ENCODE results near the gene NUDT14. TPM values are rescaled to one million over a fixed set of nuclear protein-coding genes. Genes with fewer than 3 reads are reported as not detected.

The NUDT14 gene
- total RNA-seq, 1 experiment from 2014 or later: 26.1 TPM

DNA sequence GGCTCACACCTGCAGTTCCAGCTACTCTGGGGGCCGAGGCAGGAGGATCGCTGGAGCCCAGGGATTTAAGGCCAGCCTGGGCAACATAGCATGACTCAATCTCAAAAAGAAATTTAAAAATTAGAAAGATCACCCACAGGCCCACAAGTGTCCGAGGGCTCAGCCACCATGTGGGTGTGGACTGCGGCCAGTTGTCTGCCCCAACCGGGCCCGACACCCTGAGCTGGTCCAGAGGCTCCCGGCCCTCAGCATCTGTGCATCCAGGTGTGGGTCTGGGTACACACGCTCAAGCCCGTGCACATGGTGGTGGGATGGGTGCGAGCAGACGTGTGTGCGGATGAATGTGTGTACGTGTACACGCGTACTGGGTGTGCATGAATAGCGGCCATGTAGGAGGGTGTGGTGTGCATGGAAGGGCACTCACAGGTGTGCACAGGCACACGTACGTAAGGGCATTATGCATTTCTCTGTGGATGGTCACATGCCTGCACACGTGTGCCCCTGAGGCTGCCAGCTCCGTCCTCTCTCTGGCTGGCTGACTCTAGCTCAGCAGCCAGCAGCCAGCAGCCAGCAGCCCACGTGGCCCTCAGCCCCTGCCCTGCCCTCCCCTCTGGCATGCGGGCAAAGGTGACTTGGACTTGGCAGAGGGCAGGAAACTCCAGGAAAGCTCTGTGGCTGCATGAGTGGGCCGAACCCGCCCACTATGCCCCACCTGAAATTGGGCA, 23.3 kb upstream of the NUDT14 start:
- H3K27me3 Mint-ChIP-seq (ENCODE audit: insufficient read depth, unreplicated experiment): peaks cover 16% of the 10 kb centered on the region
- H3K4me3 Mint-ChIP-seq (ENCODE audit: unreplicated experiment): no peak overlapping the region
- no peak overlapping the region for H3K27ac Mint-ChIP-seq (ENCODE audit: low read depth, unreplicated experiment)
- CTCF ChIA-PET: interaction anchor here (0.6 to 4.0 kb wide), 11 partner anchors 10 to 287 kb away, joined by 3 to 12 read pairs (median 3); no protein-coding TSS in a partner anchor
- TF ChIP-seq, protein P1, sequence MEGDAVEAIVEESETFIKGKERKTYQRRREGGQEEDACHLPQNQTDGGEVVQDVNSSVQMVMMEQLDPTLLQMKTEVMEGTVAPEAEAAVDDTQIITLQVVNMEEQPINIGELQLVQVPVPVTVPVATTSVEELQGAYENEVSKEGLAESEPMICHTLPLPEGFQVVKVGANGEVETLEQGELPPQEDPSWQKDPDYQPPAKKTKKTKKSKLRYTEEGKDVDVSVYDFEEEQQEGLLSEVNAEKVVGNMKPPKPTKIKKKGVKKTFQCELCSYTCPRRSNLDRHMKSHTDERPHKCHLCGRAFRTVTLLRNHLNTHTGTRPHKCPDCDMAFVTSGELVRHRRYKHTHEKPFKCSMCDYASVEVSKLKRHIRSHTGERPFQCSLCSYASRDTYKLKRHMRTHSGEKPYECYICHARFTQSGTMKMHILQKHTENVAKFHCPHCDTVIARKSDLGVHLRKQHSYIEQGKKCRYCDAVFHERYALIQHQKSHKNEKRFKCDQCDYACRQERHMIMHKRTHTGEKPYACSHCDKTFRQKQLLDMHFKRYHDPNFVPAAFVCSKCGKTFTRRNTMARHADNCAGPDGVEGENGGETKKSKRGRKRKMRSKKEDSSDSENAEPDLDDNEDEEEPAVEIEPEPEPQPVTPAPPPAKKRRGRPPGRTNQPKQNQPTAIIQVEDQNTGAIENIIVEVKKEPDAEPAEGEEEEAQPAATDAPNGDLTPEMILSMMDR (IDR thresholded peaks at IDR 0.05; ENCODE audit: unreplicated experiment): no peak
- DNase-seq (ENCODE audit: unreplicated experiment): peak; percentile 72
- intact Hi-C loops (cut with micrococcal nuclease): no loop called here
- peaks cover 10% of the 10 kb centered on the region for H3K4me1 Mint-ChIP-seq (ENCODE audit: insufficient read depth, unreplicated experiment)
- no TSS peak for BruUV-seq (replicated peaks)
- peaks cover 12% of the 10 kb centered on the region for H3K36me3 Mint-ChIP-seq (ENCODE audit: insufficient read depth, unreplicated experiment)
- H3K9me3 Mint-ChIP-seq (ENCODE audit: unreplicated experiment): no peaks in the 10 kb centered on the region
- POLR2A ChIA-PET: interaction anchor here (0.8 to 1.7 kb wide), 5 partner anchors 10 to 285 kb away, joined by 3 to 4 read pairs (median 3); partner anchors contain the start of gene JAG2

DNA sequence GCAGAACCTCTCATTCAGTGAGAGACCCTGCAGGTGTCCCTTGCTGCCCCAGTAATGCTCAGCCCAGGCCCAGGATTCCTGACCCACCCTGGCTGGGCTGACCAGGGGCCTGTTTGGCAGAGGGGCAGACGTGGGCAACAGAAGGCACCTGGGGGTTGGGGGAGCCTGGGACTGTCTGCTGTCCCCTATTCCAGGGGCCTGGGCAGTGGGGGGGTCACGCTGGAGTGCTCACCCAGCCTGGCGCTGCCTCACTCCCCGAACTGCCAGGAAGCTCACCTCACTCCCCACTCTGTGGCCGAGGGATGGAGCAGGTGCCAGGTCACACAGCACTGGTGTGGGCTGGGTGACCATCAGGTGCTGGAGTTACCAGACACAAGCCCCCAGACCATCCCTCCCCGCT, 22.6 kb upstream of the NUDT14 start:
- CTCF ChIA-PET: interaction anchor here (0.6 to 4.0 kb wide), 18 partner anchors 9 to 161 kb away, joined by 3 to 12 read pairs (median 4); partner anchors contain the start of gene BTBD6
- Mint-ChIP-seq H3K4me1 (ENCODE audit: insufficient read depth, unreplicated experiment) (peaks cover 16% of the 10 kb centered on the region), H3K36me3 (ENCODE audit: insufficient read depth, unreplicated experiment) (peaks cover 13% of the 10 kb centered on the region), H3K27ac (ENCODE audit: low read depth, unreplicated experiment) (no peak overlapping the region), H3K9me3 (ENCODE audit: unreplicated experiment) (no peaks in the 10 kb centered on the region), H3K4me3 (ENCODE audit: unreplicated experiment) (no peak overlapping the region), H3K27me3 (ENCODE audit: insufficient read depth, unreplicated experiment) (peaks cover 23% of the 10 kb centered on the region)
- POLR2A ChIA-PET: interaction anchor here (1.2 to 1.7 kb wide), 2 partner anchors 148 to 286 kb away, joined by 3 to 4 read pairs; no protein-coding TSS in a partner anchor
- TF ChIP-seq, protein P1 (IDR thresholded peaks at IDR 0.05; ENCODE audit: unreplicated experiment): no peak
- no TSS peak for BruUV-seq (replicated peaks)
- intact Hi-C loops (cut with micrococcal nuclease): loop anchor here (1.0 kb wide), 1 partner anchor 149 kb away; no protein-coding TSS in a partner anchor
- DNase-seq (ENCODE audit: unreplicated experiment): no peak

DNA sequence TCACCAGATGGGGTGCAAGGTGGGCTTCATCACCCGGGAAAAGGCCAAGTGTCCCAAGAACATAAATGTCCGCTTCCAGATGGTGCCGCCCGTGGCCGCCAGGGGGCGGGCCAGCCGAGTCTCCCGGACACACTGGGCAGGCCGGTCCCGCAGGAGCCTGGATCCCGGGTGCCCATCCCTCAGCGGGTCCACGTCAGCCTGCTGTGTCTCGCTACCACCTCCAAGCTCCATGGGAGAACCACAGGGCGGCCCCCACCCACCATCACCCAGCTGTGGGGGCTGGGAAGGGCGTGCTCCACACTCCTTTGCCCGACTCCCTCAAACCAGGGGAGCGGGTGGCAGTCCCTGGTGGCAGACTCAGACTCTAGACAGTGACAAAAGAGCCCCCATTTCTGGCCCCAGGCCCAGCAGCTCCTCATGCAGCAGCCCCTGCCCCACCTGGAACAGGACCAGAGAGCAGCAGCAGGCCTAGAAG, 22.0 kb upstream of the NUDT14 start:
- CTCF ChIA-PET: interaction anchor here (0.6 to 4.0 kb wide), 15 partner anchors 9 to 162 kb away, joined by 3 to 12 read pairs (median 4); partner anchors contain the start of gene BTBD6
- no peak overlapping the region for H3K4me3 Mint-ChIP-seq (ENCODE audit: unreplicated experiment)
- H3K27me3 Mint-ChIP-seq (ENCODE audit: insufficient read depth, unreplicated experiment): peaks cover 29% of the 10 kb centered on the region
- POLR2A ChIA-PET: interaction anchor here (1.7 kb wide), 1 partner anchor 149 kb away, joined by 3 read pairs; no protein-coding TSS in a partner anchor
- no TSS peak for BruUV-seq (replicated peaks)
- H3K4me1 Mint-ChIP-seq (ENCODE audit: insufficient read depth, unreplicated experiment): peaks cover 16% of the 10 kb centered on the region
- H3K27ac Mint-ChIP-seq (ENCODE audit: low read depth, unreplicated experiment): no peak overlapping the region
- peak; percentile 63 for DNase-seq (ENCODE audit: unreplicated experiment)
- TF ChIP-seq, protein P1 (IDR thresholded peaks at IDR 0.05; ENCODE audit: unreplicated experiment): peak; percentile 89
- intact Hi-C loops (cut with micrococcal nuclease): loop anchor here (1.0 kb wide), 1 partner anchor 149 kb away; no protein-coding TSS in a partner anchor
- H3K9me3 Mint-ChIP-seq (ENCODE audit: unreplicated experiment): no peaks in the 10 kb centered on the region
- H3K36me3 Mint-ChIP-seq (ENCODE audit: insufficient read depth, unreplicated experiment): peaks cover 13% of the 10 kb centered on the region

DNA sequence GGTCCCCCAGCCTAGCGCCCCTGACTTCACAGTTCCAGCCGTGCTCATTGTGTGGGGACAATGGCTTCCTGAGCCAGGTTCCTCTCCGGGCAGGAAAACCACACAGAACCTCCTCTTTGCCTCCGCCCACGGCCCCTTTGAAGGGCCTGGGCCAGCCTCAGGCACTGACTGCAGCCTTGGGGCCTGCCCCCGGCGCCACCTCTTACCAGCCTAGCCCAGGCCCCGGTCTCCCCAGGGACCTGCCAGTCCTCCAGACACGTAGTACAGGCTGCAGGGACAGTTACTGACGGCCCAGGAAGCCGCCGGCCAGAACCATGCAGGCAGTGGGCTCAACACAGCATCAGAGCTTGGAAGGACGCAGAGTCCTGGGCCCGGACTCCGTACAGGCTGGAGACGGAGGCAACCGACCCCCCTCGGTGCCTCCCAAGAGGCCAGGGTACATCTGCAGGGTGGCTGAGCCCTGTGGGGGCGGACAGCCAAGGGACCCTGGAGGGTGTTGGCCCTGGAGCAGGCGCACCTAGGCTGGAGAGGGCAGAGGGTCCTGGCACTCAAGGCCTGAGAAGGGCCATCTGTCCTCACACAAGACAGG, 20.9 kb upstream of the NUDT14 start:
- ChIA-PET POLR2A (no interaction called here), CTCF (interaction anchor here (0.7 to 4.0 kb wide), 10 partner anchors 8 to 231 kb away, joined by 3 to 12 read pairs (median 5); no protein-coding TSS in a partner anchor)
- intact Hi-C loops (cut with micrococcal nuclease): no loop called here
- no TSS peak for BruUV-seq (replicated peaks)
- Mint-ChIP-seq H3K27me3 (ENCODE audit: insufficient read depth, unreplicated experiment) (peaks cover 34% of the 10 kb centered on the region), H3K9me3 (ENCODE audit: unreplicated experiment) (no peaks in the 10 kb centered on the region), H3K4me1 (ENCODE audit: insufficient read depth, unreplicated experiment) (peaks cover 16% of the 10 kb centered on the region), H3K36me3 (ENCODE audit: insufficient read depth, unreplicated experiment) (peaks cover 13% of the 10 kb centered on the region), H3K4me3 (ENCODE audit: unreplicated experiment) (no peak overlapping the region), H3K27ac (ENCODE audit: low read depth, unreplicated experiment) (no peak overlapping the region)
- TF ChIP-seq, protein P1 (IDR thresholded peaks at IDR 0.05; ENCODE audit: unreplicated experiment): no peak
- DNase-seq (ENCODE audit: unreplicated experiment): no peak
